ENCODE results near the gene PRKAG3.

Gene PRKAG3

DNA sequence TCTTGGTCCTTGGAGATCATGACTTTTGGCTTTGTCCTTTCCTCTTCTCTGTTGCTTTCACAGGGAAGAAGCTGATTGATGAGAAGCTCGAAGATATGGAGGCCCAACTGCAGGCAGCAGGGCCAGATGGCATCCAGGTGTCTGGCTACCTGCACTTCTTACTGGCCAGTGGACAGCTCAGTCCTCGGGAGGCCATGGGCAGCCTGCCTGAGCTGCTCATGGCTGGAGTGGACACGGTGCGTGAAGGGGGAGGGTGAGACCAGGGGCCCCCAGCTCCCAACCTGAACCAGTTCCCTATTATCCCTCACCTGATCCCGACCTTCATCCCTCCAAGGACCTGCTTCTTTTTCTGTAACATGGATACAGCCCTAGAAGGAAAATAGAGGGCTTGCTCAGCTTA, 18.7 kb downstream of the PRKAG3 start:
- no peak for DNase-seq

DNA sequence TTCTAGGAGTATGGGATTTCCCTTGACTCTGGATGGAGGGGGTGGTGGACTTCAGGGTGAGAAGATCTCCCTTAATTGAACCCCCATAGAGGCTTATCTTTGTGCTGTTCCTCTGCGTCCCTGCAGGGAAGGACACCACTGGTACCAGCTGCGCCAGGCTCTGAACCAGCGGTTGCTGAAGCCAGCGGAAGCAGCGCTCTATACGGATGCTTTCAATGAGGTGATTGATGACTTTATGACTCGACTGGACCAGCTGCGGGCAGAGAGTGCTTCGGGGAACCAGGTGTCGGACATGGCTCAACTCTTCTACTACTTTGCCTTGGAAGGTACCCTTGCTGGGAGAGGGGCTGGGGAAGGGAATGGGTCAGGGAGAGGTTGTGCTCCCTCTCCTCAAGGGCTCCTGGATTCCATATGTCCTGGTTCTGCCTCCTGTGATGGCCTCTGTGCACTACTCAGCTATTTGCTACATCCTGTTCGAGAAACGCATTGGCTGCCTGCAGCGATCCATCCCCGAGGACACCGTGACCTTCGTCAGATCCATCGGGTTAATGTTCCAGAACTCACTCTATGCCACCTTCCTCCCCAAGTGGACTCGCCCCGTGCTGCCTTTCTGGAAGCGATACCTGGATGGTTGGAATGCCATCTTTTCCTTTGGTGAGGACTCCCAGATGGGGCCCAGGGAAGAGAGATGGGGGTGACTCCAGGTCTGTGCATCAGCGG, 19.3 kb downstream of the PRKAG3 start:
- no peak for DNase-seq

DNA sequence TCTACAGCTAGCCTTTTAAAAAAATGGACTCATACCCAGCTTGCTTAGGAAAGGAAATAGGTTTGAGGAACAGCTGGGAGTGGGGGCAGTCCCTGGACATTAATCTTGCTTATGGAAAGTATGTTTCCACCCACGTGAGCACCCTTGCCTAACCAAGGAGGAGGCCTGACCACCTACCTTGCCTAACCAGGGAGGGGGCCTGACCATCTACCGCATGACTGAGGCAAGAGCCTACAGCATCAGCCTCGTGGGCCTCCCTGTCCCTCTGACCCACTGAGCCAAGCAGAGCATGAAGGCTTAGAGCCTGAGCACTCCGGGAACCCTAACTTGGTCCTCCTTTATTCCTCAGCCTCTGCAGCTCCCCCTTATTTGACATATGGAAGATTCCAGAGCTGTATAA, 20.2 kb downstream of the PRKAG3 start:
- DNase-seq = no peak

DNA sequence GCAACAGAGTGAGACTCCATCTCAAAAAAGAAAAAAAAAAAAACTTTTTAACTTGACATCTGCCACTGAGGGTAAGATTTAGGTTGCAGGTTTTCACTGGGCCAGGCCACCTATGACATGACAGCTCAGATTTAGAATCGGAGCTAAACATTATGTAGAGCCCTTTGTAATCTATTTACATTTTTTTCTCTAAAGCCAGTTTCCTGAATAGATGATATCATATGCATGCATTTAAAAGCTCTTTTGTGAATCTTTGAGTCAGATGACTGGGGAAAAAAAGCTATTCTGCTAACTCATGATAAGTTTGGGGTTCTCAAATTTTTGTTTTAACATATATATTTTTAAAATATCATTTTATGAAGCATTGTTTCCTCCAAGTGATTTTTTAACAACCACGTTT, 21.3 kb downstream of the PRKAG3 start:
- no peak for DNase-seq

DNA sequence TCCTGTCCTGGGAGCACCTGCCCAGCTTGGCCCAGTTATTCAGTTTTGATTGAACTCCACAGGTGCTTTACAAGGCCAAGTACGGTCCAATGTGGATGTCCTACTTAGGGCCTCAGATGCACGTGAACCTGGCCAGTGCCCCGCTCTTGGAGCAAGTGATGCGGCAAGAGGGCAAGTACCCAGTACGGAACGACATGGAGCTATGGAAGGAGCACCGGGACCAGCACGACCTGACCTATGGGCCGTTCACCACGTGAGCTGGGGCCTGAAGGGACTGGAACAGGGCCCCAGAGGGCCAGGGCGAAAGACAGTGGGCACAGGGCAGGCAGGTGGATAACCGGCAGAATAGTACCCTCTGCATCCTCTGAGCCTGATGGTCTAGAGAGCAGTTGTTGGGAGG, 22.1 kb downstream of the PRKAG3 start:
- no peak for DNase-seq

DNA sequence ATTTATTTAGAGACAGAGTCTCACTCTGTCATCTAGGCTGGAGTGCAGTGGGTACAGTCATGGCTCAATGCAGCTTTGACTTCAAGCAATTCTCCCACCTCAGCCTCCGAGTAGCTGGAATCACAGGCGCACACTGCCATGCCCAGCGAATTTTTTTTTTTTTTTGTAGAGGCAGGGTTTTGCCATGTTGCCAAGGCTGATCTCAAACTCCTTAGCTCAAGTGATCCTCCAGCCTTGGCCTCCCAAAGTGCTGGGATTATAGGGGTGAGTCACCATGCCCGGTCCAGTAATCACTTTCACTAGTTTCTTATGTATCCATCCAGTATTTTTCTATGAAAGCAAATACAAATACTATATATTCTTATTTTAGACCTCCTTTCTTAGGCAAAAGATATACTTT, 24.0 kb downstream of the PRKAG3 start:
- DNase-seq = no peak

DNA sequence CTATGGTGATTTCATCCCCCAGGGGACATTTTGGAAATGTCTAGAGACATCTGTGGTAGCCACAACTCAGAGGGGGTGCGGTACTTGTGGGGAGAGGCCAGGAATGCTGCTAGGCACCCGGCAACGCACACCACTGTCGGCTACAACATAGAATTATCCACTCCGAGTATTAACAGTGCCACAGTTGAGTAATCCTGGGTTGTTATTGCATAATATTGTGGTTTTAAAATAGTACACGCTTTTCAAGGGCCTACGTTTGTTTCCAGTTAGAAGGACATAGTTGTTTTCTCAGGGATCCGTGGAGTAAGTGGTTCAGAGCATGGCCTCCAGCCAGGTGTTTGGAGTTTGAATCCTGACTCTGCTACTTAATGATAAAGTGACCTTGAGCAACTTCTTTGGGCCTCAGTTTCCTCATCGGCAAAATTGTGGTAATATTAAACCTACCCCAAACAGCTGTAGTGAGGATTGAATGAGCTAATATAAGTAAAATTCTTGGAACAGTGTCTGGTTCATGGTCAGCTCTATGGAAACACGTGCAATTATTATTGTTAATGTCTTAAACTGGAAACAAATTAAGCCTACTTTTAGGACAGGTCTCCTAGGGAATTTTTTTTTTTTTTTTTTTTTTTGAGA, 25.1 kb downstream of the PRKAG3 start:
- peak; percentile 4 for DNase-seq

DNA sequence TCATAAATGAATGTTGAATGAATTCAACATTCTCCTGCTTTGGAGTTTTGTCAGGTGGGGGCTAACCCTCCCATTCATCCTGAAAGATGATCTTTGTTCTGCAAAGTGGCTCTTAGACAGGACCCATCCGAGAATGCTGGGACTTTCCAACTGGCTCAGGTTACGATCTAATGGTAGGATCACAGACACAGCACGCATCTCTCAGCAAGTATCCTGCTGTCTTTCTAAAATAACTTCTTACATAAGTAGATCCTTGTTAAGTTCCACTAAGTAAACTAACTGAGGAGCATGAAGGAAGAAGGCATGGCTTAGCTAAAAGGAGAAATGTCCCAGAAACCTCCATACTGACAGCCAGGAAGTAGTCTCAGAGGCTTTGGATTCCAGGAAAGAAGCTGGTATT, 26.0 kb downstream of the PRKAG3 start:
- no peak for DNase-seq

DNA sequence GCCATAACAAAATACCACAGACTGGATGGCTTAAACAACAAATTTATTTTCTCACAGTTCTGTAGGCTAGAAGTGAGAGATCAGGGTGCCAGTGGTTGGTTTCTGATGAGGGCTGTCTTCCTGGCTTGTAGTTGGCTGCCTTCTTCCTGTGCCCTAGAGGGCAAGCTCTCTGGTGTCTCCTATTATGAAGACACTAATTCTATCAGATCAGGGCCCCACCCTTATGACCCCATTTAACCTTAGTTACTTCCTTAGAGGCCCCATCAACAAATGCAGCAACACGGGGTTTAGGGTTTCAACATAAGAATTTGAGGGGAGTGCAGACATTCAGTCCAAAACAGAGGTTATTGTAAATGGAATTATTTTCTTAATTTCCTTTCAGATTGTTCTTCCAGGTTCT, 26.8 kb downstream of the PRKAG3 start:
- DNase-seq = no peak

DNA sequence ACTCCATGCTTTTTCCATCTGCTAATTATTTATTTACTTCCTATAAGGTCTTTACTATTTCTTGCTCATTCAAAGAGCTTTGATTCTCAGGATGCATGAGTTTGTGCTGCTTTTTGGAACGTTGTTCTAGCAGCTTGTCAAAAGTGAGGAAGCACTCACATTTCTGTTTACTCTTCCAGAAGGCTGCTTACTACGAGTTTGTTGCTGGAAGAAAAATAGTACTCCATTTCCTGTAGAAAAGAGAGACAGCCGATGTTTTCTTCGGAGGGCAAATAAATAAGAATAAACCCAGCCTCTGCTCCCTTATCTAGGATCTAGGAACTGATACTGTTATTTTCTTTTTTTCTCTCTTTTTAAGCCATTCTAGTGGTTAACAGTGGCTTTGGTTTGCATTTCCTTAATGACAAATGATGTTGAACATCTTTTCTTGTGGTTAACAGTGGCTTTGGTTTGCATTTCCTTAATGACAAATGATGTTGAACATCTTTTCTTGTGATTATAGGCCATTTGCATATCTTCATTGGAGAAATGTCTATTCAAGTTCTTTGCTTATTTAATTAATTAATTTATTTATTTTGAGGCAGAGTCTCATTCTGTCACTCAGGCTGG, 29.1 kb downstream of the PRKAG3 start:
- peak; percentile 12 for DNase-seq

DNA sequence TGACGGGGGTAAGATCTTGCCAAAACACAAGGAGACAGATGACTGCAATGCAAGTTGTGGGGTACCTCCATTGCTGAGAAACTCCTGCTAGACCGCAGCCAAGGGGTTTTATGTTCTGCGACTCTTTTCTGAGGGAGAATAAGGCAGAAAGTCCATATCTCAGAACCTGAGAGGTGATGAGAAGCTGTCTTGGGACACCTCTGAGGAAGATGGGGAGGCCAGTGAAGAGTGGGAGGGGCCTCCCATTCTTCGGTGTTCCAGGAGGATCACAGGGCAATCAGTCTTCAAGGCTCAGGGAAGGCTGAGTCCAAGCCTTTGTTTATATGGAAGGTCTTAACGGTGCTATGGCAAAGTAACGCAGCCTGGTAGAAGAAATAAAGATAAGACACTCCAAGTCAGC, 31.6 kb downstream of the PRKAG3 start:
- DNase-seq = no peak

DNA sequence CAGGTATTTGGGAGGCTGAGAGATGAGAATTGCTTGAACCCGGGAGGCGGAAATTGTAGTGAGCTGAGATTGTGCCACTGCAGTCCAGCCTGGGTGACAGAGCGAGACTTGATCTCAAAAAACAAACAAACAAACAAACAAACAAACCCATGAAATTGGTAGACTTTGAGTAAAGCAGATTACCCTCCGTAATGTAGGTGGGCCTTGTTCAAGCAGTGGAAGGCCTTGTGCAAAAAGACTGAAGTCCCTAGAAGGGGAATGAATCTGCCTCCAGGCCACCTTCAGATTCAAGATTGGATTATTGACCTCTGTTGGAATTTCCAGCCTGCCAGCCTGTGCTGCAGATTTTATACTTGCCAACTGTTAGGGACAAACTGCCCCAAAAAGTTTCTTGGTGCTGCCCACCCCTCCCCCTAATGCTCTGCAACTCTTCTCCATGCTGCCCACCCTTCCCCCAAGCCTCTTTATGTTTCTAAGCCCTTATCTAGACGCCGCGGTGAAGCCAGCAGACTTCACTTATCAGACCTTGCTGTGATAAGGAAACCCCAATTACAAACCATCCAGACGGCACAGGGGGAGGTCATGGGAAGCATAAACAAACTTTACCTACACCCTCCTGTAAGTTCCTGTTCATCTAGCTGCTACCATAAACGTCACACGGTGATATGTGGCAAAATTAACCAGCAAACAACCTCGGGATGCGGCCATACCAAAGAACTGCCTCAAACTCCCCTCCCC, 32.7 kb downstream of the PRKAG3 start:
- no peak for DNase-seq

DNA sequence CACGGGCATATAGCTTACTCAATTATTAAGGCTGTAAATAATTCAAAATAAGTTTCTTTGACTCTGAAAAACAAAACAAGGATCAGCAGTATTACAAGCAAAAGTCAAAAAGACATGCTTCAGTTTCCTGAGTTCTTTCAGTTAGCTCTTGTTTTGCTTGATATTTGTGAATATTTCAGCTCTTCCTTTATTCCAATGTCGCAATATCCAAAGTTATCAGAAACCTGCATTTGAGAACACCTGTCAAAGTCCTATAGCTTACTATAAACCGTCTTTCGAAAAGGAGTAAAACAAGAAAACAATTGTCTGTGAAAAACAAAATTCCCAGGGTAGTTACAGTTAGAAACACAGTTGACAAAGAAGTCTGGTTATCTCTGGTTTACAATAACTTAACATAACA, 34.9 kb downstream of the PRKAG3 start:
- DNase-seq = no peak

DNA sequence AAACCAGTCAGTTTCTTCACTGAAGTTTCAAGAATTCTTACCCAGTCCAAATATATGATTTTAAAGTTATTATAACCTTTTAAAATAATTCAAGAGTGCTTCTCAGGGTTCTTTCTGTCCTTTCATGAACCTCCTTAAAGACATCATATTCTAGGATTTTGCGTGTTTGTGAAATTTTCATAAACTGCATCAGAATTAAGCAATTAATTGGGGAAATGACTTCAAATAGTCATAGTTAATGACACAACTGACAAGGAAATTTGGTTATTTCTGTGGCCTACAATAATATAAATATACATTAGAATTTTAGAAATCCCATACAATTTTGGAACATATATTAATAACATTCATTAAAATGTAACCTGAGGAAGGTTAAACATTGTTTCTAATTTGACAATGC, 39.2 kb downstream of the PRKAG3 start:
- DNase-seq = no peak

DNA sequence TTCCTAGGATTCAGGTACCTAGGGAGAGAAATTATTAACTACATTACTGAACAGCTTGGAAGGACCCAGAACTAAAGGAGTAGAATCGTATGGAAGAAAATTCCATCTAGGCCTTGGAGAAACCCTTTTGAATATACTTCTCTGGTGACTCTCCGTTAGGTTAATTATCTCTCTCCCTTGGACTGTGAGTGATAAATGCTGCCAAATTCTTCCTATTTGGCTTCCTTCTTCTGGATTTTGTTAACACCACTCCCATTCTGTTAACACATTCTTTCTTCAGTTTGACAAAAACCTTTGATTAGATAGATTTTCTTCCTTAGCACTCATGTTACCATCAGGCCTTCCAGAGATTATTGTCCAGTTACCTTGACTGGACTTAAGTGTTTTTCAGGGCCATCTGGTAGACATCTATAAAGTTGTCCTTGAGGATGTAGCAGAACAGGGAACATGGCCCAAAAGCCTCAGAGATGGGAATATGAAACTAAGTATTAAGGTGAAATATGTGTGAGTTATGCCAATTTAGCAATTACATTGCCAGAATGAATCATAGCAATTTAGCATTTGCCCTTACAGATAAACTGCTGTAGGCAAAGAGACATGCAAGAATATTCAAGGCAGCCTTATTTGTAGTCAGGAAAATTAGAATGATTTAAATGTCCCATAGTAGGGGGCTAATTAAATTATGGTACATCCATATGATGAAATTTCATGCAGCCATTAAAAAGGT, 42.9 kb downstream of the PRKAG3 start:
- DNase-seq = no peak

DNA sequence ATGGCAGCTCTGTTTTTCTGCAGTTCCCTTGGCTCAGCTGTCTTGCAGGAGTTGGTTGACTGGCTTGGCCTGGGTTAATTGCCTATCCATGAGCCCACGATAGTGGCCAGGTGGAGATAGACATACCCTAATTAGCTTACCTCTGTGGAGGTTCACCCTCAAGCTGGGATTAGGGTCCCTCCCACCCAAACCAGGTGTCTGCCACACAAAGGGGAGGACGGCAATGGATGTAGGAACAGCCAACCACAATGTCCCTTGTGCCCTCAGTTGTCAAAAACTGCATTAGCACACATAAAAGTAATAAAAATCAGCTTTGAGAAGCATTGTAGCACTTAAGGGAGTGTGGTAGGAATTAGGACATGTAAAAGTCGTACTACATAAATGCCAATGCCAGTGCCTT, 45.5 kb downstream of the PRKAG3 start:
- DNase-seq = no peak

DNA sequence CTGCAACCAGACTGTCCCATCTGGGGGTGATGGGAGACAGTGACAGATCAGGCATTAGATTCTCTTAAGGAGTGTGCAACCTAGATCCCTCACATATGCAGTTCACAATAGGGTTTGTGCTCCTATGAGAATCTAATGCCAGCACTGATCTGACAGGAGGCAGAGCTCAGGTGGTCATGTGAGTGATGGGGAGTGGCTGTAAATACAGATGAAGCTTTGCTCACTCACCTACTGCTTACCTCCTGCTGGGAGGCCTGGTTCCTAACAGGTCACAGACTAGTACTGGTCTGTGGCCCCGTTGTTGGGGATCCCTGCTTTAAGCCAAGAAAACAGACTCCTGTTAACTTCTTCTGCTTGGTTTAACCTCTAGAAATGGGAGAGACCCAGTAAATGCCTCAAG, 46.5 kb downstream of the PRKAG3 start:
- DNase-seq = no peak

DNA sequence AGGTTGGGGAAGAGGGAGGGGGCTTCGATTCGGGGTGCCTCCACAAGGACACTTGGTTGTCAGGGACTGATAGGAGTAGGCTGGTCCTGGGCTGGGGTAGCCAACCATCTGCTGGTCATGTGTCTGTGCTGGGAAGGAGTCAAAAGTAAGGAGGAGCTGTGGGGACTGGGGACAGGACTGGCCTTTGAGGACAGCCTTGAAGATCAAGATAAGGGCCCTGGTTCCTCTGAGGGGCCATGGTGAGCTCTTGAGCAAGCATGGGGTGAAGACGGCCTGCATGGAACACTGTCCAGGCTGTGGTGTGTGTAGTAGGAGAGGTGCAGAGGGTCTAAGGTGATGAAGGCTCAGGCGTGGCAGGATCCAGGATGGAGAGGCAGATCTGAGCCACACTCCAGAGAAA, 47.9 kb downstream of the PRKAG3 start:
- DNase-seq = no peak

DNA sequence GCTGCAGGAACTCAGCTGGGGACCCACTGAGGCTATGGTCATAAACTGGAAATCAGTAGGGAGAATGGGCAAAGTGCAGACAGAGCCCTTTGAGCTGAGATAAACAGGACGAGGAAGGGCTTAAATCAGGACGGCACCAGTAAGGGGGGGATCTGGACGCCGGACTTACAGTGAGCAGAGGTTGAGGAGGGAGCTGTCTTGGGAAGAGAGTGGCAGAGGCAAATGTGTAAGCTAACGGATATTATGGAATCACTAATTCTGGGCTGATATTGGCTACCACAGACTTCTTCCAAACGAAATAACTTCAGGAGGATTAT, 49.1 kb downstream of the PRKAG3 start:
- no peak for DNase-seq

DNA sequence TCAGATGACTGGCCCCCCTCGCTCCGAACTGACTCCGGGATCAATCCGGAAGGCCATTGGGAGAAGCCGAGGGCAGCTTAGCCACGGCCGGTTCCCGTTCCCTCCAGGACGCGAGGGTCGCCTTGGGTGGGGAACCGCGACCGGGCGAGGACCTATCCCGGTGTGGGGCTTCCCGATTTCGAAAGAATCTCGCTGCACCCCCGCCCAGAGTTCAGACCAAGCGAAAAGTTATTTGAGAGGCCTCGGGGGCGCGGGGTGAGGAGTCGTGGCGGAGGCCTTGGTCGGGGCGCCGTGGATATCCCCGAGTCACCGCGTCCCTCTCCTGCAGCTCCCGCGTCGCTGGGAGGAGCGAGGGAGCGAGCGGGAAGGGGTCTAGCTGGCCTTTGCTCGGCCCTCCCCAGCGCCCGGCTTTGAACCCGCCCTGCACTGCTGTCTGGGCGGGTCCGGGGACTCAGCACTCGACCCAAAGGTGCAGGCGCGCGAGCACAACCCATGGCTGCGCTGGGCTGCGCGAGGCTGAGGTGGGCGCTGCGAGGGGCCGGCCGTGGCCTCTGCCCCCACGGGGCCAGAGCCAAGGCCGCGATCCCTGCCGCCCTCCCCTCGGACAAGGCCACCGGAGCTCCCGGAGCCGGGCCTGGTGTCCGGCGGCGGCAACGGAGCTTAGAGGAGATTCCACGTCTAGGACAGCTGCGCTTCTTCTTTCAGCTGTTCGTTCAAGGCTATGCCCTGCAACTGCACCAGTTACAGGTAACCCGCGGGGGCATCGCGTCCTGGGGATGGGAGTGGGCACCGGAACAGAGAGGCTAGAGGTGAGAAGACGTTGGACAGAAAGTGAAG, 49.7 kb downstream of the PRKAG3 start, which contains the start of gene CYP27A1:
Gene CYP27A1, plus strand, starts transcription at position 457 of the 837 bp plus-strand sequence. Its CDS starts 36 bp downstream, at position 493.
- no peak for DNase-seq

DNA sequence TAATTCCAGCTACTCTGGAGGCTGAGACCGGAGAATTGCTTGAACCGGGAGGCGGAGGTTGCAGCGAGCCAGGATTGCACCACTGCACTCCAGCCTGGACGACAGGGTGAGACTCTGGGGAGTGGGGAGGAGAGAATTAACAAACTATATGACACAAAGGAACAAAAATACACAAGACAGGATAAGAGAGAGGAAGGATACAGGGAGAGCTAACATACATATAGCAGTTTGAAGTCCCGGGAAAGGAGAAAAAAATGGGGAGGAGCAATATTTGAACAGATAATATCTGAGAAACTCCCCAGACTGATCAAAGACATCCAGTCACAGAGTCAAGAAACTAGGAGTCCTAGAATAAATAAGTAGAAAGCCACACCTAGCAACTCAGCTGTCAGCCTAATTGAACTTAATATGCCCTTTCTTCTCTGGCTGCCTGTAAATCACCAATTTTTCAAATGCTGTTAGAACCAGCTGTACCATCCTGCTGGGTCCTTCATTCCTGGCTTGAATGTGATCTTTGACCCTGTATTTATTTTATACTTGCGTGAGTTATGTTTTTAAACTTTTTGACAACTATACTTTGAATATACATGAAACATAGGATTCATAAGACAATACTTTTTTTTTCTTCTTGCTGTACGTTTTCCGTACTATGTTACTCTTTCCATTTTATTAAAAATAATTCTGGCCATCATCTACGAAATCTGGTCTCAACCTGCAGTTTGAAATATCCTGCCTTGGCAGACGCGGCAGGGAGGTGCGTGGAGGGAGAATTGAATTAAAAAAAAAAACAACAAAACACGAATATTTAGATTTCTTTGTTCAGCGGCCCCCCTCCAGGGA, 50.5 kb downstream of the PRKAG3 start:
- DNase-seq = no peak

All from CD4-positive, alpha-beta T cell treated with Interleukin-12 subunit alpha and Interleukin-12 subunit beta, for 1 hour (primary cell).